AG04449 (cell line): ENCODE data around the gene ACSL3.
"Not testable (repeated sequence)": the region's sequence is repeated elsewhere in the genome, so short reads cannot be mapped to it uniquely, and the experiment has no call there.

Experiments used
- CTCF ChIA-PET: fragments of 350-600 bp; formaldehyde crosslinking; extraction: SDS; loops from one replicate; lab custom pipeline; 2021; ENCODE audit warnings: antibody characterized with exemption; lab: Yijun Ruan, JAX
- POLR2A ChIA-PET: fragments of 400-600, 350-600 bp; formaldehyde crosslinking; extraction: SDS; loops from one replicate; lab custom pipeline; 2020; ENCODE audit warnings: antibody characterized with exemption, inconsistent platforms; lab: Yijun Ruan, JAX
- DNase-seq: peaks from one replicate; pipeline ENCODE4 v3.0.0-alpha.2; 2010; ENCODE audit warnings: low read depth, low spot score
- H3K4me3 ChIP-seq: 2 replicates; pipeline ENCODE4 v1.5.1; 2011; ENCODE audit warnings: low read depth, mild to moderate bottlenecking, control low read depth, low read length
- TF ChIP-seq, protein P1 (sequence below): IDR thresholded peaks from one replicate; pipeline ENCODE4 v1.5.1; 2011; ENCODE audit warnings: mild to moderate bottlenecking, moderate library complexity, low read length, control low read depth, inconsistent platforms; ENCODE audit not compliant: insufficient read depth; ENCODE audit errors: missing control alignments

Gene ACSL3

DNA sequence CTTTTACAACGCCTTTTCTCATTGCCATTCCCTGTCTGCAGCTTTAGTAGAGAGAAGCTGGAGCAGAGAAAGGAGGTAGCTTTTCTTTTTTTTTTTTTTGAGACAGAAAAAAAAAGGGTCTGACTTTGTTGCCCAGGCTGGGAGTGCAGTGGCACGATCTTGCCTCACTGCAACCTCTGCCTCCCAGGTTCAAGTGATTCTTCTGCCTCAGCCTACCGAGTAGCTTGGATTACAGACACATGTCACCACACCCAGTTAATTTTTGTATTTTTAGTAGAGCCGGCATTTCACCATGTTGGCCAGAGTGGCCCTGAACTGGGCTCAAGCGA lies 25.0 kb upstream of the ACSL3 start:
- no peak for DNase-seq
- TF ChIP-seq, protein P1, sequence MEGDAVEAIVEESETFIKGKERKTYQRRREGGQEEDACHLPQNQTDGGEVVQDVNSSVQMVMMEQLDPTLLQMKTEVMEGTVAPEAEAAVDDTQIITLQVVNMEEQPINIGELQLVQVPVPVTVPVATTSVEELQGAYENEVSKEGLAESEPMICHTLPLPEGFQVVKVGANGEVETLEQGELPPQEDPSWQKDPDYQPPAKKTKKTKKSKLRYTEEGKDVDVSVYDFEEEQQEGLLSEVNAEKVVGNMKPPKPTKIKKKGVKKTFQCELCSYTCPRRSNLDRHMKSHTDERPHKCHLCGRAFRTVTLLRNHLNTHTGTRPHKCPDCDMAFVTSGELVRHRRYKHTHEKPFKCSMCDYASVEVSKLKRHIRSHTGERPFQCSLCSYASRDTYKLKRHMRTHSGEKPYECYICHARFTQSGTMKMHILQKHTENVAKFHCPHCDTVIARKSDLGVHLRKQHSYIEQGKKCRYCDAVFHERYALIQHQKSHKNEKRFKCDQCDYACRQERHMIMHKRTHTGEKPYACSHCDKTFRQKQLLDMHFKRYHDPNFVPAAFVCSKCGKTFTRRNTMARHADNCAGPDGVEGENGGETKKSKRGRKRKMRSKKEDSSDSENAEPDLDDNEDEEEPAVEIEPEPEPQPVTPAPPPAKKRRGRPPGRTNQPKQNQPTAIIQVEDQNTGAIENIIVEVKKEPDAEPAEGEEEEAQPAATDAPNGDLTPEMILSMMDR = no peak
- no peak overlapping the region for H3K4me3 ChIP-seq
- POLR2A ChIA-PET = interaction anchor here (0.5 kb wide), 1 partner anchor 24 kb away, joined by 6 read pairs; no protein-coding TSS in a partner anchor
- CTCF ChIA-PET = interaction anchor here (0.9 to 1.5 kb wide), 2 partner anchors 10 to 145 kb away, joined by 3 read pairs; no protein-coding TSS in a partner anchor

GRCh38 chr2:222837643-222838056 lies 23.2 kb upstream of the ACSL3 start:
- TF ChIP-seq, protein P1 = no peak
- ChIA-PET CTCF (no interaction called here), POLR2A (no interaction called here)
- no peak overlapping the region for H3K4me3 ChIP-seq
- DNase-seq = no peak

- ChIA-PET POLR2A (no interaction called here), CTCF (no interaction called here)
- DNase-seq = no peak
- TF ChIP-seq, protein P1 = no peak
- H3K4me3 ChIP-seq = no peak overlapping the region
These were observed 20.6 kb upstream of the ACSL3 start for GRCh38 chr2:222840060-222840802.

DNA sequence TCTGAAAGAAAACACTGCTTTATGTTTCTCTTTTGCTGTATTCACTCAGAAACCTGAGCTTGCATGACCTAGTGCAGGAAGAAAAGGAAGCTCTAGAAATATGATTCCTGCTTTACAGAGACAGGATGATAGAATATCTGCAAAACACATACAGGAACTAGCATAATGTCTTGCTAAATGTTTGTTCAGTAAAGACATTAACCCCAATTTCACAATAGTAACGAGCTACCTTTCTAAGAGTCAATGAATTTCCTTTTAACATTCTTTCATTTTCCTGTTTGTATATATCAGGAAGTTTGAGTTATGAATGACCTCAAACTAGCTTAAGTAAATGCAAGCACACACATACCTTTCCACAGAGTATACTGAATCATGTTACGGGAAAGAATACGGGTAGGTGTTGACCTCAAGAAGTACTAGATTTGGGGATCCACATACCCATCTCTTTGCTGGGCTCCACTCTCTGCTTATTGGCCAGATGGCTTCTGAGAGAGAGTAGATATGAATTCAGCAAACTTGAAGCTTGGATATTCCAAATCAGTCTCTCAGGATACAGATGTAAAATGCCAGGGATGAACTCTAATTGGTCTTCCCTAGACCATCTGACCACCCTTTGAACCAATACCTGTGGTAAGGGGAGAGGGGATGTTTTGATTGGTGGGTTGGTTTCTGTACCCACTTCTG lies 18.2 kb upstream of the ACSL3 start:
- POLR2A ChIA-PET = no interaction called here
- no peak for DNase-seq

DNA sequence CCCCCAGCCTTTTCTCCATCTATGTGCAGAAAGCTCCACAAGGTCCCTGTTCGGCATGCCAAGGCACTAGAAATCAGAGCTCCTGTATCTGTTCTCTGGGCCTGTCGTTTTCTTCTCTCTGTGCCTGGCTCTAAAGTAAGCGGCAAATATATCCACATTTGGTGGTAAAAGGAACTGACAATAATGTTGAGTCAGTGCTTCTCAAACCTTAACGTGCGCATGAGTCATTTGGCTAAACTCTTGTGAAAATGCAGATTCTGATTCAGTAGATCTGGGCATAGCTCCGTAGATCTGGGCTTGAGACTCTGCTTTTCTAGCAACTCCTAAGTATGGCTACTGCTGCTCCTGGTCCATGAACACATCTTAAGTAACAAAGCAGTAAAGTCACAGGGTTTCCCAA lies 16.5 kb upstream of the ACSL3 start:
- no peak overlapping the region for H3K4me3 ChIP-seq
- ChIA-PET POLR2A (interaction anchor here (0.7 to 0.8 kb wide), 2 partner anchors 15 to 329 kb away, joined by 3 read pairs; no protein-coding TSS in a partner anchor), CTCF (interaction anchor here (1.1 to 2.2 kb wide), 4 partner anchors 11 to 136 kb away, joined by 3 to 8 read pairs (median 4); no protein-coding TSS in a partner anchor)
- TF ChIP-seq, protein P1 = no peak
- peak; percentile 47 for DNase-seq

More for the DNA sequence above, 18.2 kb upstream of the ACSL3 start:
- TF ChIP-seq, protein P1 = no peak
- no peak overlapping the region for H3K4me3 ChIP-seq
- CTCF ChIA-PET = interaction anchor here (0.6 to 2.2 kb wide), 10 partner anchors 9 to 152 kb away, joined by 3 to 8 read pairs (median 3); no protein-coding TSS in a partner anchor

- H3K4me3 ChIP-seq, DNase-seq, POLR2A ChIA-PET, CTCF ChIA-PET: not testable (repeated sequence)
These were observed 15.5 kb upstream of the ACSL3 start for GRCh38 chr2:222845314-222845713.
